DOHH2 (cell line): ENCODE data around the gene PTPN21.

Source experiments
- EZH2phosphoT487 ChIP-seq: fragments of 200-600 bp; sonication (generic); IDR thresholded peaks from 2 replicates; pipeline ENCODE4 v1.6.1; 2017; ENCODE audit warnings: borderline replicate concordance, mild to moderate bottlenecking, antibody characterized with exemption, low read length, moderate library complexity, mixed read lengths
- TF ChIP-seq, protein P1 (sequence below): fragments of 200-600 bp; sonication (generic); IDR thresholded peaks from one replicate; pipeline ENCODE4 v1.5.1; 2014; ENCODE audit warnings: antibody characterized with exemption, mild to moderate bottlenecking, low read depth, low read length; ENCODE audit not compliant: poor library complexity, severe bottlenecking

DNA sequence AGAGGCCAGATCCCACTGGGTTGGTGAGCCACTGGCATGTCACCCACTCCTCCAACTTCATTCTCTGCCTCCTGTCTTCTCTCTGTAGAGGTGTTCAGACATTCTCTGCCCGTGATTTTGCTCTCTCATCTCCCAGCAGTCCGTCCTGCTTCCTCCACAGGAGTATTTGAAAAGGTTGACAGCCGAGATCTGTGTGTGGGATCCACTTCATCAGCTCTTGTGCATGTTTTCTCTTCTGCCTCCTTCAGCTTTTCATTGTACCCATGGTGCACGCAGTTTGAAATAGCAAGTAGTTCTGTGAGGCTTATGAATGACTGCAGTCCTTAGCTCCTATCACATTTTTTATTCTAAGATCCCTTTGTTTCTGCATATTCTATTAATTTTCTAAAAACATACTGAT lies 42.8 kb upstream of the PTPN21 start:
- TF ChIP-seq, protein P1, sequence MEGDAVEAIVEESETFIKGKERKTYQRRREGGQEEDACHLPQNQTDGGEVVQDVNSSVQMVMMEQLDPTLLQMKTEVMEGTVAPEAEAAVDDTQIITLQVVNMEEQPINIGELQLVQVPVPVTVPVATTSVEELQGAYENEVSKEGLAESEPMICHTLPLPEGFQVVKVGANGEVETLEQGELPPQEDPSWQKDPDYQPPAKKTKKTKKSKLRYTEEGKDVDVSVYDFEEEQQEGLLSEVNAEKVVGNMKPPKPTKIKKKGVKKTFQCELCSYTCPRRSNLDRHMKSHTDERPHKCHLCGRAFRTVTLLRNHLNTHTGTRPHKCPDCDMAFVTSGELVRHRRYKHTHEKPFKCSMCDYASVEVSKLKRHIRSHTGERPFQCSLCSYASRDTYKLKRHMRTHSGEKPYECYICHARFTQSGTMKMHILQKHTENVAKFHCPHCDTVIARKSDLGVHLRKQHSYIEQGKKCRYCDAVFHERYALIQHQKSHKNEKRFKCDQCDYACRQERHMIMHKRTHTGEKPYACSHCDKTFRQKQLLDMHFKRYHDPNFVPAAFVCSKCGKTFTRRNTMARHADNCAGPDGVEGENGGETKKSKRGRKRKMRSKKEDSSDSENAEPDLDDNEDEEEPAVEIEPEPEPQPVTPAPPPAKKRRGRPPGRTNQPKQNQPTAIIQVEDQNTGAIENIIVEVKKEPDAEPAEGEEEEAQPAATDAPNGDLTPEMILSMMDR, result no peak
- TF ChIP-seq EZH2phosphoT487, result no peak
